ENCODE measurements around the gene YAE1. TPM values are rescaled to one million over a fixed set of nuclear protein-coding genes. Genes with fewer than 3 reads are reported as not detected.

The YAE1 gene
- total RNA-seq, 1 donor from 2014 or later: 19.3 TPM

DNA sequence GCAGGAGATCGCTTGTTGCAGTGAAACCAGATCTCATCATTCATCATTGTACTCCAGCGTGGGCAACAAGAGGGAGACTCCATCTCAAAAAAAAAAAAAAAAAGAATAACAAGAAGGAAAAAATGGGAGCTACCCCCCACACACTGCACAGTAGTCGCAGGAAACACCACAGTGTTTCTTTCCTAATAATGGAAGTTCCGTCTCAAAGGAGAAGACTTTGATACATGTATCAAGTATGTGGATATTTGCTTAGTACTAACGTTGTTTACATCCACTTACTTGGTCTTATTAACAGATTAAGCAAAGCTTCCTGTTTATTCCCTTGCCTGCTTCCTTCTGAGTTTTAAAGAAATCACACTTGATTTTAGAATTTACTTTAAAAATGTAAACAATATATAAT is 22.2 kb downstream of the YAE1 start:
- DNase-seq (ENCODE audit: extremely low spot score, unreplicated experiment): no peak
- TF ChIP-seq, protein P1, sequence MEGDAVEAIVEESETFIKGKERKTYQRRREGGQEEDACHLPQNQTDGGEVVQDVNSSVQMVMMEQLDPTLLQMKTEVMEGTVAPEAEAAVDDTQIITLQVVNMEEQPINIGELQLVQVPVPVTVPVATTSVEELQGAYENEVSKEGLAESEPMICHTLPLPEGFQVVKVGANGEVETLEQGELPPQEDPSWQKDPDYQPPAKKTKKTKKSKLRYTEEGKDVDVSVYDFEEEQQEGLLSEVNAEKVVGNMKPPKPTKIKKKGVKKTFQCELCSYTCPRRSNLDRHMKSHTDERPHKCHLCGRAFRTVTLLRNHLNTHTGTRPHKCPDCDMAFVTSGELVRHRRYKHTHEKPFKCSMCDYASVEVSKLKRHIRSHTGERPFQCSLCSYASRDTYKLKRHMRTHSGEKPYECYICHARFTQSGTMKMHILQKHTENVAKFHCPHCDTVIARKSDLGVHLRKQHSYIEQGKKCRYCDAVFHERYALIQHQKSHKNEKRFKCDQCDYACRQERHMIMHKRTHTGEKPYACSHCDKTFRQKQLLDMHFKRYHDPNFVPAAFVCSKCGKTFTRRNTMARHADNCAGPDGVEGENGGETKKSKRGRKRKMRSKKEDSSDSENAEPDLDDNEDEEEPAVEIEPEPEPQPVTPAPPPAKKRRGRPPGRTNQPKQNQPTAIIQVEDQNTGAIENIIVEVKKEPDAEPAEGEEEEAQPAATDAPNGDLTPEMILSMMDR (IDR thresholded peaks at IDR 0.05): no peak
- Mint-ChIP-seq H3K4me1 (ENCODE audit: unreplicated experiment) (peaks cover 18% of the 10 kb centered on the region), H3K36me3 (ENCODE audit: unreplicated experiment) (no peaks in the 10 kb centered on the region), H3K27me3 (ENCODE audit: unreplicated experiment) (no peaks in the 10 kb centered on the region), H3K4me3 (ENCODE audit: unreplicated experiment) (no peak overlapping the region), H3K27ac (ENCODE audit: unreplicated experiment) (no peak overlapping the region), H3K9me3 (ENCODE audit: unreplicated experiment) (no peaks in the 10 kb centered on the region)

GRCh38 chr7:39589323-39590111 is 23.3 kb downstream of the YAE1 start:
- DNase-seq (ENCODE audit: extremely low spot score, unreplicated experiment): no peak
- H3K4me1 Mint-ChIP-seq (ENCODE audit: unreplicated experiment): peaks cover 22% of the 10 kb centered on the region
- no peaks in the 10 kb centered on the region for H3K36me3 Mint-ChIP-seq (ENCODE audit: unreplicated experiment)
- TF ChIP-seq, protein P1 (IDR thresholded peaks at IDR 0.05): no peak
- H3K9me3 Mint-ChIP-seq (ENCODE audit: unreplicated experiment): no peaks in the 10 kb centered on the region
- no peaks in the 10 kb centered on the region for H3K27me3 Mint-ChIP-seq (ENCODE audit: unreplicated experiment)
- peak overlapping the region; percentile 50 for H3K27ac Mint-ChIP-seq (ENCODE audit: unreplicated experiment)
- no peak overlapping the region for H3K4me3 Mint-ChIP-seq (ENCODE audit: unreplicated experiment)

DNA sequence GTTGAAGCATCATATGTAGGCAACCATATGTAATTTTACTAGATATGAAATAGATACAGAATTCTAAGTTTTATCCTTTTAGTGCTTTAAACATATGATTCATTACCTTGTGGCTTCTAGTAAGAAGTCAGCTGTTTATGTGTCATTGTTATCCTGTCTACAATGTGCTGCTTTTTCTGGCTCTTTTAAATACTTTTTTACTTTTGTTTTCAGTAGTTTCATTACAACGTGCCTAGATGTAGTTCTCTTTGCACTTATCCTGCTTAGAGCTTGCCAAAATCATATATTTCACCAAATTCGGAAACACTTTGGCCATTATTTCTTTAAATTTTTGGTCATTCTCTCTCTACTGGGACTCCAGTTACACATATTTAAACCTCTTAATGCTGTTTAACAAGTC is 26.4 kb downstream of the YAE1 start:
- Mint-ChIP-seq H3K4me1 (ENCODE audit: unreplicated experiment) (peaks cover 31% of the 10 kb centered on the region), H3K9me3 (ENCODE audit: unreplicated experiment) (no peaks in the 10 kb centered on the region), H3K27me3 (ENCODE audit: unreplicated experiment) (no peaks in the 10 kb centered on the region), H3K27ac (ENCODE audit: unreplicated experiment) (peak overlapping the region; percentile 66), H3K4me3 (ENCODE audit: unreplicated experiment) (no peak overlapping the region), H3K36me3 (ENCODE audit: unreplicated experiment) (peaks cover 2% of the 10 kb centered on the region)
- TF ChIP-seq, protein P1 (IDR thresholded peaks at IDR 0.05): no peak
- DNase-seq (ENCODE audit: extremely low spot score, unreplicated experiment): no peak

DNA sequence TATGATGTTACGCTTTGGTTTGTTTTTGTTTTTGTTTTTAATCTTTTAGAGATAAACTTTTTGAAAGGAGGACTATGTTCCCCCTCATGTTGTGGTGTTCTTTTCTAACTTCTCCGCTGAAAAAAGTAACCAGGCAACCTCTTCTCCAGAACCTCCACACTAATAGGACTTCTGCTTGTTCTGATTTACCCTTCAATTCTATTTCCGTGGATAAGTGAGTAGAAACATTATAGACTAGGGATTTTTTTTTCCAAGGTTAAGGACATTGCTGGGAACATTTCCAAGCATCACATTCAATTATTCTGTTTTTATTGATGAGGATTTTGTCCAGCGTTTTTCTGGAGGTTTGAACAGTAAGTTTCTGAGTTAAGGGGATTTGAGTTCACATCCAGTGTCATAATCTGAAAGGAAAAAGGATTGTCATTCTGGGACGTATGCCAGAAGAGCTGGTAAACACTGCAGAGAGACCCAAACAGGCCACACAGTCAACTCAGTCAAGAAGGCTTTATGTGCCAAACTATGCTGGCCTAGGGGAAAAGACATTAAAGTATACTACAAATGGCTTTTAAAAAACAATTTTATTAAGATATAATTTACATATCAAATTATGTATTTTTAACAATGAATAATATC is 28.9 kb downstream of the YAE1 start:
- Mint-ChIP-seq H3K27me3 (ENCODE audit: unreplicated experiment) (no peaks in the 10 kb centered on the region), H3K4me3 (ENCODE audit: unreplicated experiment) (no peak overlapping the region), H3K9me3 (ENCODE audit: unreplicated experiment) (no peaks in the 10 kb centered on the region), H3K36me3 (ENCODE audit: unreplicated experiment) (peaks cover 2% of the 10 kb centered on the region), H3K27ac (ENCODE audit: unreplicated experiment) (peak overlapping the region; percentile 40), H3K4me1 (ENCODE audit: unreplicated experiment) (peaks cover 23% of the 10 kb centered on the region)
- TF ChIP-seq, protein P1 (IDR thresholded peaks at IDR 0.05): no peak
- DNase-seq (ENCODE audit: extremely low spot score, unreplicated experiment): no peak

DNA sequence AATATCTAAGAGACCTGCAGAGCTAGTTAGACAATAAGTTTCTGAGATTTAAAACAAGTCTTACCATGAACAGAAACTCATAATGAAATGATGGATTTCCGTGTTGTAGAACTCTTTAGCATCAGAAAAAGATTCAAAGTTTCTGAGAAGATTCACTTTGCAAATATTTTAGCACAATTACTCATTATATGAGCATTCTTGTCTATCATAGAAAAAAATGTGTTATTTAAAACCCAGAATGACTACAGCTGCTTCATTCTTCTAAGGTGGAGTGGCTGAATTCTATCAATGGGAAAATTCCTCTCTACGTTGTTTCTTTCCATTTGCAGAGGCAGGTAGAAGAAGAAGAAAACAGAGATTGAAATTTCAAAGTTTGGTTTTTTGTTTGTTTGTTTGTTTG is 36.1 kb downstream of the YAE1 start:
- Mint-ChIP-seq H3K4me1 (ENCODE audit: unreplicated experiment) (no peaks in the 10 kb centered on the region), H3K4me3 (ENCODE audit: unreplicated experiment) (no peak overlapping the region), H3K36me3 (ENCODE audit: unreplicated experiment) (peaks cover 1% of the 10 kb centered on the region), H3K9me3 (ENCODE audit: unreplicated experiment) (peaks cover 5% of the 10 kb centered on the region), H3K27ac (ENCODE audit: unreplicated experiment) (no peak overlapping the region), H3K27me3 (ENCODE audit: unreplicated experiment) (no peaks in the 10 kb centered on the region)
- TF ChIP-seq, protein P1 (IDR thresholded peaks at IDR 0.05): no peak
- no peak for DNase-seq (ENCODE audit: extremely low spot score, unreplicated experiment)

Data from osteocyte (in vitro differentiated cells).